Astrocyte (in vitro differentiated cells and primary cell): ENCODE measurements around the gene PCYT1B. TPM values are rescaled to one million over a fixed set of nuclear protein-coding genes. Genes with fewer than 3 reads are reported as not detected.

Source experiments
- DNase-seq: peaks from one replicate; pipeline ENCODE4 v3.0.0-alpha.2; 2010; ENCODE audit warnings: low read depth
- FAIRE-seq: peaks from 2 replicates; lab custom pipeline; 2011; peaks lifted over from hg19 to GRCh38; lab: Jason Lieb, UNC
- H2AFZ ChIP-seq: 2 replicates; pipeline ENCODE4 v1.6.0; 2012; ENCODE audit warnings: low read depth, low read length, inconsistent platforms
- H3K27ac ChIP-seq: 2 replicates; pipeline ENCODE4 v1.5.1; 2011; ENCODE audit warnings: low read depth, low read length, inconsistent platforms
- H3K27me3 ChIP-seq: 2 replicates; pipeline ENCODE4 v1.6.0; 2011; ENCODE audit warnings: low read length, inconsistent platforms; ENCODE audit not compliant: insufficient read depth
- H3K36me3 ChIP-seq: 2 replicates; pipeline ENCODE4 v1.5.1; 2011; ENCODE audit warnings: low read length, inconsistent platforms; ENCODE audit not compliant: insufficient read depth
- H3K4me1 ChIP-seq: 2 replicates; pipeline ENCODE4 v1.5.1; 2011; ENCODE audit warnings: low read length, inconsistent platforms; ENCODE audit not compliant: insufficient read depth
- H3K4me2 ChIP-seq: 2 replicates; pipeline ENCODE4 v1.6.0; 2012; ENCODE audit warnings: low read length, inconsistent platforms
- H3K4me3 ChIP-seq: 2 replicates; pipeline ENCODE4 v1.5.1; 2011; ENCODE audit warnings: low read depth, mild to moderate bottlenecking, low read length, inconsistent platforms; ENCODE audit not compliant: insufficient read depth
- H3K79me2 ChIP-seq: 2 replicates; pipeline ENCODE4 v1.6.0; 2012; ENCODE audit warnings: mild to moderate bottlenecking, low read length, inconsistent platforms; ENCODE audit not compliant: insufficient read depth
- H3K9ac ChIP-seq: 2 replicates; pipeline ENCODE4 v1.6.0; 2012; ENCODE audit warnings: mild to moderate bottlenecking, low read length, inconsistent platforms
- H3K9me3 ChIP-seq: 2 replicates; pipeline ENCODE4 v1.5.1; 2012; ENCODE audit warnings: low read depth, mild to moderate bottlenecking, low read length, inconsistent platforms; ENCODE audit not compliant: insufficient read depth
- H4K20me1 ChIP-seq: 2 replicates; pipeline ENCODE4 v1.6.0; 2012; ENCODE audit warnings: low read length, inconsistent platforms; ENCODE audit not compliant: insufficient read depth
- H3K27ac Mint-ChIP-seq: one replicate; pipeline ENCODE4 v1.8.0; 2021; ENCODE audit warnings: mild to moderate bottlenecking, mixed read lengths; ENCODE audit not compliant: unreplicated experiment
- H3K27me3 Mint-ChIP-seq: one replicate; pipeline ENCODE4 v1.8.0; 2021; ENCODE audit warnings: low read depth, mixed read lengths; ENCODE audit not compliant: unreplicated experiment
- H3K36me3 Mint-ChIP-seq: one replicate; pipeline ENCODE4 v1.8.0; 2021; ENCODE audit warnings: low read depth, mixed read lengths; ENCODE audit not compliant: unreplicated experiment
- H3K4me1 Mint-ChIP-seq: one replicate; pipeline ENCODE4 v1.8.0; 2021; ENCODE audit warnings: low read depth, mixed read lengths; ENCODE audit not compliant: unreplicated experiment
- H3K4me3 Mint-ChIP-seq: one replicate; pipeline ENCODE4 v1.8.0; 2021; ENCODE audit warnings: mild to moderate bottlenecking, moderate library complexity, mixed read lengths; ENCODE audit not compliant: unreplicated experiment
- H3K9me3 Mint-ChIP-seq: one replicate; pipeline ENCODE4 v1.8.0; 2021; ENCODE audit warnings: mild to moderate bottlenecking, mixed read lengths; ENCODE audit not compliant: unreplicated experiment
- EZH2 ChIP-seq: IDR thresholded peaks from 2 replicates; pipeline ENCODE4 v1.6.1; 2012; ENCODE audit warnings: mild to moderate bottlenecking, low read length, inconsistent platforms; ENCODE audit not compliant: insufficient read depth
- total RNA-seq: library from RNA; stranded (reverse); gene quantifications from 2 replicates; pipeline ENCODE4 v1.2.1, GENCODE V29; 2021
- TF ChIP-seq, protein P1 (sequence below): IDR thresholded peaks from 2 replicates; pipeline ENCODE4 v1.5.1; 2011; ENCODE audit warnings: low read depth, mild to moderate bottlenecking, inconsistent platforms, low read length, moderate library complexity; ENCODE audit not compliant: insufficient read depth

PCYT1B gene
- total RNA-seq, 1 donor from 2014 or later: 5.6 TPM

DNA sequence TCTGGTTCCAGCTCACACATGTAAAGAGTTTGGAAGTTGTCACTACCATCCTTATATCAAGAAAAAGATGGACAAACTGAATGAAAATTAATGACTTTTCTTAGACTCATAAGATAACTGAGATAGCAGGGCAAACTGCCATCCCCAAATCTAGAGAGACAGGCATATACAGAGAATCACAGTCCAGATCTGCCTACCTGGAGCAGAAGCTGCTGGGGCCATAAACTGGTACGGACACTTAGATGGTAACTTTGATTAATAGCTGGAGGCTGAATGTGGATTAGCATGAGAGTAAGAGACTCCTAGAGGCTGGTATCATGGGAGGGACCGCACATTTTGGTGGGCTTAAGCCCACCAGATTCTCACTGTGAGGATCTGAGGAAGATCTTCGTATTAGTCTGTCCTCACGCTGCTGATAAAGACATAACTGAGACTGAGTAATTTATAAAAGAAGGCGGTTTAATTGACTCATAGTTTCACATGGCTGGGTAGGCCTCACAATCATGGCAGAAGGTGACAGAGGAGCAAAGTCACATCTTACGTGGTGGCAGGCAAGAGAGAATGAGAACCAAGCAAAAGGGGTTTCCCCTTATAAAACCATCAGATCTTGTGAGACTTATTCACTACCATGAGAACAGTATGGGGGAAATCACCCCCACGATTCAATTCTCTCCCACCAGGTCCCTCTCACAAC, 35.7 kb upstream of the PCYT1B start:
- Histone ChIP-seq H2AFZ (no peak overlapping the region), H3K9me3 (no peaks in the 10 kb centered on the region), H3K27ac (no peak overlapping the region), H3K36me3 (no peaks in the 10 kb centered on the region), H3K4me2 (no peak overlapping the region), H3K79me2 (no peaks in the 10 kb centered on the region), H3K4me1 (no peaks in the 10 kb centered on the region), H3K27me3 (no peaks in the 10 kb centered on the region), H4K20me1 (no peaks in the 10 kb centered on the region), H3K4me3 (no peak overlapping the region), H3K9ac (no peak overlapping the region)
- Mint-ChIP-seq H3K4me1 (no peaks in the 10 kb centered on the region), H3K9me3 (no peaks in the 10 kb centered on the region), H3K27ac (no peak overlapping the region), H3K4me3 (no peak overlapping the region), H3K27me3 (peaks cover 2% of the 10 kb centered on the region), H3K36me3 (no peaks in the 10 kb centered on the region)
- no peak for FAIRE-seq
- no peak for DNase-seq
- TF ChIP-seq EZH2: no peak
- TF ChIP-seq, protein P1, sequence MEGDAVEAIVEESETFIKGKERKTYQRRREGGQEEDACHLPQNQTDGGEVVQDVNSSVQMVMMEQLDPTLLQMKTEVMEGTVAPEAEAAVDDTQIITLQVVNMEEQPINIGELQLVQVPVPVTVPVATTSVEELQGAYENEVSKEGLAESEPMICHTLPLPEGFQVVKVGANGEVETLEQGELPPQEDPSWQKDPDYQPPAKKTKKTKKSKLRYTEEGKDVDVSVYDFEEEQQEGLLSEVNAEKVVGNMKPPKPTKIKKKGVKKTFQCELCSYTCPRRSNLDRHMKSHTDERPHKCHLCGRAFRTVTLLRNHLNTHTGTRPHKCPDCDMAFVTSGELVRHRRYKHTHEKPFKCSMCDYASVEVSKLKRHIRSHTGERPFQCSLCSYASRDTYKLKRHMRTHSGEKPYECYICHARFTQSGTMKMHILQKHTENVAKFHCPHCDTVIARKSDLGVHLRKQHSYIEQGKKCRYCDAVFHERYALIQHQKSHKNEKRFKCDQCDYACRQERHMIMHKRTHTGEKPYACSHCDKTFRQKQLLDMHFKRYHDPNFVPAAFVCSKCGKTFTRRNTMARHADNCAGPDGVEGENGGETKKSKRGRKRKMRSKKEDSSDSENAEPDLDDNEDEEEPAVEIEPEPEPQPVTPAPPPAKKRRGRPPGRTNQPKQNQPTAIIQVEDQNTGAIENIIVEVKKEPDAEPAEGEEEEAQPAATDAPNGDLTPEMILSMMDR: no peak

DNA sequence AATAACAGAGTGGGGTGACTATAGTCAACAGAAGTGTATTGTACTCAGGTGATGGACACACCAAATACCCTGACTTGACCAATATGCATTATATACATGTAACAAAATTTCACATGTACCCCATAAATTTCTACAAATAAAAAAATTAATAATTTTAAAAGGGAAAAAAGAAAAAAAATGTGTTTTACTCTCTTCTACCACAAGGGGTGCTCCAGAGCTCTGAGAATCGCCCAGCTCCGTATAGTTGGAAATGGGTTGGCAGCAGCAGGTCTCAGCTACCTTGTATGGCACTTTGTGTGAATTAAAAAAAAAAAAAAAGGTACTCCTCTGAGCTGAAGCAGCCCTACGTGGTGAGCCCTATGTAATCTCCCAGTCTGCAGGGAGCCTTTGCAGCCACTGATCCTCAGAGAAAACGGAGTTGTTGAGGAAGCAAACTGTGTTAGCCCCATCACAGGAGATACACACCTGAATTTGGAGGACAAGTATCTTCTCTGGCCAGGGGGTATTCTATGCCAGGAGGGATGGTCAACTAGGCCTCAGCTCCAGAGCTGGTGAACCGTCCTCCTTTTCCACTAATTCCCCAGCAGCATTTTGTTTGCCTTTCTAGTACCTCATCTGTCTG, 29.4 kb upstream of the PCYT1B start:
- H3K4me3 Mint-ChIP-seq: no peak overlapping the region
- H3K9ac ChIP-seq: no peak overlapping the region

More for the DNA sequence above, 29.4 kb upstream of the PCYT1B start:
- Histone ChIP-seq H3K9me3 (no peaks in the 10 kb centered on the region), H3K4me3 (no peak overlapping the region), H3K36me3 (no peaks in the 10 kb centered on the region), H3K27me3 (no peaks in the 10 kb centered on the region), H3K79me2 (no peaks in the 10 kb centered on the region), H3K27ac (no peak overlapping the region), H2AFZ (no peak overlapping the region), H4K20me1 (no peaks in the 10 kb centered on the region), H3K4me2 (no peak overlapping the region), H3K4me1 (no peaks in the 10 kb centered on the region)
- TF ChIP-seq EZH2: no peak
- TF ChIP-seq, protein P1: peak; percentile 33
- no peak for DNase-seq
- Mint-ChIP-seq H3K27ac (no peak overlapping the region), H3K36me3 (no peaks in the 10 kb centered on the region), H3K4me1 (peaks cover 7% of the 10 kb centered on the region), H3K9me3 (no peaks in the 10 kb centered on the region), H3K27me3 (no peaks in the 10 kb centered on the region)
- peak; percentile 9 for FAIRE-seq
